RKO (cell line): ENCODE results near the gene UBAP1.
"Not testable (repeated sequence)": the region's sequence is repeated elsewhere in the genome, so short reads cannot be mapped to it uniquely, and the experiment has no call there.

ENCODE experiments used
- DNase-seq: peaks from one replicate; pipeline ENCODE4 v3.0.0-alpha.2; 2016; ENCODE audit warnings: low spot score

The UBAP1 gene

DNA sequence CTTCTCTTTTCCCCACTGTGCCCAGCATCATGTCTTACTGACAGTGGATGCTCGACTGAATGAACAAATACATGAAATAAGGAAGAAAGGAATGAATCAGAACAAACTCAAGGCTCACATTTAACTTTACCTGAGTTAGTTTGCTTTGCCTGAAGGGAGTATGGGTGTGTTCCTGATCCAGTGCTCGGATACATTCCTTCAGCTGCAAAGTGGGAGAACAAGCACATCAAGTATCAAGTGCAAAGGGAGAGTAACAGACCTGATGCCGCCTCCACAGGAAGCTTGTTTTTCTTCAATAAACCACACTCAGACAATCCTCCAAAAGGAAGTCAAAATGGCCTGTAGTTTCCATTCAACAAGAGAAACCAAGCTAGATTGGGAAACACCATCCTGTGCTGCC is 84.1 kb downstream of the UBAP1 start:
- no peak for DNase-seq

DNA sequence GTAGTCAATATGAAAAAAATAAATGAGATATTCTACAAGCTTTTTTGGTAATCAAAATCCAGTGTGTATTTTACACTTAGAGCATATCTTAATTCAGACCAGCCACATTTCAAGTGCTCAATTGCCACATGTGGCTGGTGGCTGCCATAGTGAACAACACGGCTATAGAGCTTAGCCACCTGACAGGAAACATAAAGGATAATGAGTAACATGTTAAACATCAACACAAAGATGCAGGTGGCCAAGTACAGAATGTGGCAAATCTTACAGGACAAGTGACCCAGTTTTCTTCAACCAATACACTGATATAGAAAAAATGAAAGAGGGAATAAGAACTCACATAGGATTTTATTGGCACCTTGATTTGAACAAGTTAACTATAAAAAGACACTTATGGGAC is 88.8 kb downstream of the UBAP1 start:
- peak; percentile 55 for DNase-seq

DNA sequence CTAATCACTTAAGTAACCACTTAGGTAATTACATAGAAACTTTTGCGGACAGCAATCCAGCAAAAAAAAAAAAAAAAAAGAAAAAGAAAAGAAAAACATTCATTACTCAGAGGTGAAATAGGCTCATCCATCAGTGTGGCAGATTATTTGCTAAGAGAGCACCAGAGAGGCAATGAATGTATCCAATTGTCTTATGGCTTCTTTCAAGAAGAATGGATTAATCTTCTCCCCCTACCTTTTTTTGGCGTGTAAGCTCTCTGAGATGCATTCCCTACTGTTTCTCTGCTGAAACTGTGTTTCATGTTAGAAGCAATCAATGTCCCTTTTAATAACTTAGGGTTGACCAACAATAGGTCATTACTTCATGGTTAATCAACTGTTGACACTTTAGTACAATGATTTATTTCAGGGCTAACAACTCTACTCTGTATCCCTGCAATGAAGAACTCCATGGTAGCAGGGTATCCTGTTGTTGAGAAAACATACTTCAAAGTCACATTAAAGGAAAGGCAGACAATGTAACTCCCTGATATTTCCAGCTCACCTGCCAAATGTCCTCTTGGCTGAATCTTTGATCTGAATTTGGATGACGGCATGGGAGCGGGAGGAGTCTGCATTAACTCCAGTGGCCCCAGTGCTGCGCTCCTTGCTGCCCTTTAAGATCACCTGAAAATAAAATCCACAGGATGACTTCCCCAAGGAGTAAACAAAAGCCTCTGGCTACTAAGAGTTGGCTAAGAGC is 92.6 kb downstream of the UBAP1 start:
- no peak for DNase-seq

DNA sequence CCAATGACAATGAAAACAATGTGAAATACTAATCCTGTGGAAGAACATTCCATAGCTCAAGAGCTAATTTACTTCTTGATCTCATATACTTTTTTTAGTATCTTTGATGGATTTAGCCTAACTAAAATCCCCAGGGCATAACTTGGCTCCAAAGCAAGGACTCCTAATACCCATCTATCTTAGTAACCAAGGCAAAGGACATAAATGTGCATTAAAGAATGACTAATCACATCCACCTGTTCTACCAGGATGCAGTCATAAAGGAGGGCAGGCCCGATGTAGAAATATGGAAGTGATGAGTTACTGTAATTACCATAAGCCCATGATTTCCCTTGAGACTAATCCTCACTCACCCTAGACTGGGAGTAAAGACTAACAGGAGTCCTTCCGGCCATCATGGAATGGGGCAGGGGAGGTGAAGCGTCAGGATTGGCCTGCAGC is 93.3 kb downstream of the UBAP1 start:
- DNase-seq, result peak; percentile 27

DNA sequence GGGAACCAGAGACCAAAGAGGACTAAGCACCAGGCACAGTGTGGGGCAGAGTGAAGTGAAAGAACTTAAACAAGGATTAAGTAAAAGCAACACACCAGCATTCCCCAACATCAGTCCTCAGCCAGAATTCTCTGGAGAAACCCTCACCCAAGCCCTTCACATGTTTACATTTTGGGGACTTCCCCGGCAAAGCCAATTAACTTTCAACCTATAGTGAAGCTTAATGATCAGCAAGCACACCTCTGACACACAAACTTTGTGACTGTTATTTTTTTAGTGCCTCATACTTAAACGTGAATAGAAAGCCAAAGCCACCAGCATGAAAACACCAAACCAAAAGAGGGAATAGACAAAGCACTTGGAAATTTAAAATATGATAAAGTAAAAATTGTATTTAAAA is 94.7 kb downstream of the UBAP1 start:
- DNase-seq, result not testable (repeated sequence)

DNA sequence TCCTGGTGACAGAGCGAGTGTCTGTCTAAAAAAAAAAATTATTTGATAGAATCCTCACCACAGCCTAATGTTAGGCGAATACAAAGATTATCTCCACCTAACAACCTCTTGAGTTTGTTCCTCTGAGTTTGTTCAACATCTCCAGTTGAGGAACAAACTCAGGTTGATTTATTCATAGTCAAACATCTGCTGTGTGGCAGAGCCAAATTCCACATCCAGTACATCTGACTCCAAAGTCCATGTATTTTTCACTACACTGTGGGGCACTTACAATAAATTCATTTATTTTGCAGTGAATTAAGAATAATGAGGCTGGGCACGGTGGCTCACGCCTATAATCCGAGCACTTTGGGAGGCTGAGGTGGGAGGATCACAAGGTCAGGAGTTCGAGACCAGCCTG is 97.0 kb downstream of the UBAP1 start:
- no peak for DNase-seq

DNA sequence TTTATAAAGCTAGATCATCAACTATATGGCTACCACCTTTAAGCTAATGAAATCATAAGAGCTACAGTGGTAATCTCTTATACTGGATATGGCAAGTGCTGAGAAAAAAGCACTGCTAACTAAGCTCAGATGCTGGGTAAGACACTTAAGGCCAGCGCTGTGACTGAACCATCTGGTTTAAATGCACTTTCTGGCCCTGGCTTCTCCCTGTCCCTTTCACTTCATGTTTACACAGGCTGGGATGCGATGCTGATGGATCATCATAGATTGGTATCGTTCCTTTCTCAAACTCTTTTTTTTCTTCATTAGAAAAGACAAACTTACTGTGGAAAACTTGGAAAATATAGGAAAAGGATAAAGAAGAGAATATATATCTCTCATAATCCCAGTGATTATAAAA is 97.9 kb downstream of the UBAP1 start:
- DNase-seq, result no peak

DNA sequence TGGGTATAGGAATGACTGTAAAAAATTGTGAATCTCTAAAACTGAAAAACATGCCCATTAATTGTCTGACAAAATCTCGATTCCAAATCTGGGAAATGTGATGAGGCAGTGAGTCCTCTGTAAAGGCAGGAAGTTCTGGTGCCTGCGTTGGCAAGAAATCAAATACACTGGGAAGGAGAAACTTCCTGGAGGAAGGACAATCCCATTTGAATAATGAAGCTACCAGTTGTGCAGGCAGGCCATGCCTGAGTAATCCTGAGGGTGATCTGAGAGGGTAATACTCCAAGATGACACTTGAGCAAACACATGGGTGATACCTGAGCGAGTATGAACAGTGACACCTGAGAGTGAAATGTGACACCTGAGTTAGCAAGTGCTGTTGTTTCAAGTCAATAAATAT is 100.6 kb downstream of the UBAP1 start:
- DNase-seq, result no peak

DNA sequence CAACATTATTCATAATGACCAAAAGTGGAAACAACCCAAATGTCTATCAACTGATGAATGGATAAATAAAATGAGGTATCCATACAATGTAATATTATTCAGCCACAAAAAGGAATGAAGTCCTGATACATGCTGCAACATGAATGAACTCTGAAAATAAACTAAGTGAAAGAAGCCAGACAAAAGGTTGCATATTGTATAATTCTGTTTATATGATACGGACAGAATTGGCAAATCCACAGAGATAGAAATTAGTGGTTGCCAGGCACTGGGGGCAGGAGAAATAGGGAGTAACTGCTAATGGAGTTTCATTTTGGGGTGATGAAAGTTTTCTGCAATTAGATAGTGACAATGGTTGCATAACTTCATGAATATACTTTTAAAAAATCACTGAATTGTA is 103.3 kb downstream of the UBAP1 start:
- no peak for DNase-seq

DNA sequence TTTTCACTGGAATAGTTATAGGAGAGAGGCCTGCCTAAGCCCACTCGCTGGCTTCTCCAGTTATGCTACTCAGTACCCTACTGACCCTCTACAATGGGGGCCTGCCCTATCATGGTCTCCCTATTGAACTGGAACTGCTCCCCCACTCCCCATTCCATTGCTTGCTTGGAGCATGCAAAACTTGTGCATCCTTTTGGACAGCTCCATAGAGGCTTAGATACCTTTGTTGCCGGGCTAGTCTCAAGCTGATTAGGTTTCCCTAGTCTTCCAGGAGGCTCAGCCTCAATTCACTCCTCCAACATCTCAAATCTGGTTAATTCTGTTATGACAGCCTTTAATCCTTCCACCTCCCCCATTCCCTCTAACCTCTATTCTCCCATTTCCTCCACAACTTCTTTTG is 110.3 kb downstream of the UBAP1 start:
- DNase-seq, result no peak

DNA sequence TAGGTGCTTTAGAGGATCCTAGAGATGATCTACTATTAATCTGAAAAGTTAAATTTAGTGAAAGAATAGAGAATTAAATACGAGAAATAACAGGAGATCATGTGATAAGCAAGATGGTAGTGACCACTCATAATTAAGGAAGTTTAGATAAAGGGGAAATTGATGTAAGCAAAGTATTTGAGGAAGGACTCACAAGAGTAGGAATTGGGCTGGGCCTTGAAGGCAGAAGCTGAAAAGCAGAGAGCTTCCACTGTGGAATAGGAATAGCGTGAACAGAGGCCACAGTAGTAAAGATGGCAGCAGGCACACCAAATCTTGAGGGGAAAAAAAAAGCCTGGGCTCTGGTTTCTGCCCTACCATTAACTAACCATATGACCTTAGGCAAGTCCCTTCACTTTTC is 112.2 kb downstream of the UBAP1 start:
- no peak for DNase-seq

DNA sequence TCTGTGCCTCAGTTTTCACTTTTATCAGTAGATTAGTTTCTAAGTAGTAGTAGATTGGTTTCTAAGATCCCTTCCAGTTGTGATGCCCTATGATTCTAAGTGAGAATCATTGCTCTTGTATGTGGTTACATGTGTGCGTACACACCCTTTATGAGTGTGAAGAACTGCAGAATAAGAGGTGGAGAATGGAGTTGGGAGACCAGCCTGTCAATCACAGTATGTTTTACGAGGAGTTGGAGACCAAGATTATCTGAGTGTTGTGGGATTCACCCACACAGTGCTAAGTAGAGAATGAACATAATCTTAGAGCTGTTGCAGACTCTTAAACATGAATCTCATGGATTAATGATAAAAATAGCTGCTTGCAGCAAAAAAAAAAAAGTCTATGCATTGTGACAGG is 112.6 kb downstream of the UBAP1 start:
- no peak for DNase-seq

DNA sequence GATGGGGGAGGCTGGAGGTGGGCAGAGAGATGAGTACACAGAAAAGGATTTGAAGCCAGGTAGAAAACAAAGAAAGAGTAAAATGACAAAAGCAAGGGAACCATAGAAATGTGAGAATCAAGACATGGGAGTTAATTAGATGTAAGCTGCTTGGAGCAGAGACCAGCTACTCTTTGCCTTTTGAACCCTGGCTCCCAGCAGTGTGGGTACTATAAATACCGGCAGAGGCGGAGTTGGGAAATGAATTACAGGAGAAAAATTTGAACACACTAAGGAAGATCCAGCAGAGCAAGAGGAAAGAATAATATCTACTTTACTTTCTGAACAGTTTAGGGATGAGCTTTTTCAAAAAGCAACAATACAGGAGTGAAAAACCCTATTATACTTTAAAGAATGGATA is 113.7 kb downstream of the UBAP1 start:
- no peak for DNase-seq

DNA sequence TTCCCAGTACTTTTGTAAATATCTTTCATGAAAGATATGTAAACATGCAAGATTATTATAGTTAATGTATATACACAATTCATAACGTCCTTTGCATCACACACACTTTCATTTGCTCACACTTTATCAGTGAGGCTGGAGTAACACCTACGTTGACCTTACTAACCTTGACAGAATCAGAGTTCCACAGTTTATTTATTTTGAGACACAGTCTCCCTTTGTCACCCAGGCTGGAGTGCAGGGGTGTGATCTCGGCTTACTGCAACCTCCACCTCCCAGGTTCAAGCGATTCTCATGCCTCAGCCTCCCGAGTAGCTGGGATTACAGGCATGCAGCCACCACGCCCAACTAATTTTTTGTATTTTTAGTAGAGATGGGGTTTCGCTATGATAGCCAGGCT is 122.2 kb downstream of the UBAP1 start:
- DNase-seq, result not testable (repeated sequence)
